ENCODE data around the gene ICOS. TPM values are rescaled to one million over a fixed set of nuclear protein-coding genes. Genes with fewer than 3 reads are reported as not detected.

ICOS gene
- total and polyA plus RNA-seq, 9 of the 15 experiments (the other 6 are each of a cell fraction or from before 2014, with no cell fraction given): not detected

DNA sequence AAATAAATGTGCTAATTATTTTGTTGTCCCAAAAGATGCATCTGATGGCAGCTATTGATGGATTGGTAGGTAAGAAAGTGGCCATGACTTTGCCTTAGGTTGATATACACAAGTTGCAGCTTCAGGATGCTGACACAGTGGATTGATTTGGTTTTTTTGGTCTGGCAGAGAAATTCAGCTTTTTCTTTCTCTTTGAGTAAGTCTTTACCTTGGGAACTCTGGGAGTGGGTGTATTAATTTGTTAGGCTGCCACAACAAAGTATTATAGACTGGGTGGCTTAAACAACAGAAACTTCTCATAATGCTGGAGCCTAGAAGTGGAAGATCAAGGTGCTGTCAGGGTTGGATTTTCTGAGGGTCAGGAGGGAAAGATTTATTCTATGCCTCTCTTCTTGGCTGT, 19.8 kb upstream of the ICOS start:
- no peaks in the 10 kb centered on the region for H4K20me1 ChIP-seq (replicated peaks; ENCODE audit: control insufficient read depth, insufficient read depth, low read length)
- no peaks in the 10 kb centered on the region; a peak in 2 of 5 replicates for H3K27me3 ChIP-seq (ENCODE audit: control insufficient read depth in 2 of 2, insufficient read depth in 2 of 2, low read length in 2 of 2)
- no TSS peak for BruUV-seq (replicated peaks)
- DNase-seq (ENCODE audit: extremely low read depth in 1 of 4, low spot score in 3 of 4): no peak
- TF ChIP-seq, protein P1, sequence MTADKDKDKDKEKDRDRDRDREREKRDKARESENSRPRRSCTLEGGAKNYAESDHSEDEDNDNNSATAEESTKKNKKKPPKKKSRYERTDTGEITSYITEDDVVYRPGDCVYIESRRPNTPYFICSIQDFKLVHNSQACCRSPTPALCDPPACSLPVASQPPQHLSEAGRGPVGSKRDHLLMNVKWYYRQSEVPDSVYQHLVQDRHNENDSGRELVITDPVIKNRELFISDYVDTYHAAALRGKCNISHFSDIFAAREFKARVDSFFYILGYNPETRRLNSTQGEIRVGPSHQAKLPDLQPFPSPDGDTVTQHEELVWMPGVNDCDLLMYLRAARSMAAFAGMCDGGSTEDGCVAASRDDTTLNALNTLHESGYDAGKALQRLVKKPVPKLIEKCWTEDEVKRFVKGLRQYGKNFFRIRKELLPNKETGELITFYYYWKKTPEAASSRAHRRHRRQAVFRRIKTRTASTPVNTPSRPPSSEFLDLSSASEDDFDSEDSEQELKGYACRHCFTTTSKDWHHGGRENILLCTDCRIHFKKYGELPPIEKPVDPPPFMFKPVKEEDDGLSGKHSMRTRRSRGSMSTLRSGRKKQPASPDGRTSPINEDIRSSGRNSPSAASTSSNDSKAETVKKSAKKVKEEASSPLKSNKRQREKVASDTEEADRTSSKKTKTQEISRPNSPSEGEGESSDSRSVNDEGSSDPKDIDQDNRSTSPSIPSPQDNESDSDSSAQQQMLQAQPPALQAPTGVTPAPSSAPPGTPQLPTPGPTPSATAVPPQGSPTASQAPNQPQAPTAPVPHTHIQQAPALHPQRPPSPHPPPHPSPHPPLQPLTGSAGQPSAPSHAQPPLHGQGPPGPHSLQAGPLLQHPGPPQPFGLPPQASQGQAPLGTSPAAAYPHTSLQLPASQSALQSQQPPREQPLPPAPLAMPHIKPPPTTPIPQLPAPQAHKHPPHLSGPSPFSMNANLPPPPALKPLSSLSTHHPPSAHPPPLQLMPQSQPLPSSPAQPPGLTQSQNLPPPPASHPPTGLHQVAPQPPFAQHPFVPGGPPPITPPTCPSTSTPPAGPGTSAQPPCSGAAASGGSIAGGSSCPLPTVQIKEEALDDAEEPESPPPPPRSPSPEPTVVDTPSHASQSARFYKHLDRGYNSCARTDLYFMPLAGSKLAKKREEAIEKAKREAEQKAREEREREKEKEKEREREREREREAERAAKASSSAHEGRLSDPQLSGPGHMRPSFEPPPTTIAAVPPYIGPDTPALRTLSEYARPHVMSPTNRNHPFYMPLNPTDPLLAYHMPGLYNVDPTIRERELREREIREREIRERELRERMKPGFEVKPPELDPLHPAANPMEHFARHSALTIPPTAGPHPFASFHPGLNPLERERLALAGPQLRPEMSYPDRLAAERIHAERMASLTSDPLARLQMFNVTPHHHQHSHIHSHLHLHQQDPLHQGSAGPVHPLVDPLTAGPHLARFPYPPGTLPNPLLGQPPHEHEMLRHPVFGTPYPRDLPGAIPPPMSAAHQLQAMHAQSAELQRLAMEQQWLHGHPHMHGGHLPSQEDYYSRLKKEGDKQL (CRISPR knock-in tag; IDR thresholded peaks at IDR 0.05; ENCODE audit: borderline replicate concordance): no peak
- no peak for TF ChIP-seq TCF7L2 (IDR thresholded peaks at IDR 0.05; ENCODE audit: low read depth, low read length)
- no peak for TF ChIP-seq DPF2 (IDR thresholded peaks at IDR 0.05)
- TF ChIP-seq, protein P2, sequence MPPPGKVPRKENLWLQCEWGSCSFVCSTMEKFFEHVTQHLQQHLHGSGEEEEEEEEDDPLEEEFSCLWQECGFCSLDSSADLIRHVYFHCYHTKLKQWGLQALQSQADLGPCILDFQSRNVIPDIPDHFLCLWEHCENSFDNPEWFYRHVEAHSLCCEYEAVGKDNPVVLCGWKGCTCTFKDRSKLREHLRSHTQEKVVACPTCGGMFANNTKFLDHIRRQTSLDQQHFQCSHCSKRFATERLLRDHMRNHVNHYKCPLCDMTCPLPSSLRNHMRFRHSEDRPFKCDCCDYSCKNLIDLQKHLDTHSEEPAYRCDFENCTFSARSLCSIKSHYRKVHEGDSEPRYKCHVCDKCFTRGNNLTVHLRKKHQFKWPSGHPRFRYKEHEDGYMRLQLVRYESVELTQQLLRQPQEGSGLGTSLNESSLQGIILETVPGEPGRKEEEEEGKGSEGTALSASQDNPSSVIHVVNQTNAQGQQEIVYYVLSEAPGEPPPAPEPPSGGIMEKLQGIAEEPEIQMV (tag; conservative IDR thresholded peaks at IDR 0.05; ENCODE audit: low read depth): no peak
- TF ChIP-seq ZNF174 (CRISPR knock-in tag; IDR thresholded peaks at IDR 0.05): no peak
- no peak for TF ChIP-seq SMARCB1 (IDR thresholded peaks at IDR 0.05; ENCODE audit: insufficient read length, low read depth)
- ChIA-PET CTCF (ENCODE audit: low intra/inter-chr PET ratio) (no interaction called here), POLR2A (no interaction called here)
- H2AFZ ChIP-seq (ENCODE audit: low read depth, low read length): no peak overlapping the region
- ATAC-seq: no peak
- H3K9me3 ChIP-seq (replicated peaks; ENCODE audit: control insufficient read depth, insufficient read depth, low read depth, low read length): no peaks in the 10 kb centered on the region
- H3K9me1 ChIP-seq (ENCODE audit: control insufficient read depth, insufficient read depth, low read length): no peaks in the 10 kb centered on the region
- in situ Hi-C loops (cut with MboI): no loop called here
- H3K4me1 ChIP-seq (replicated peaks in 1 of 2; ENCODE audit: control insufficient read depth in 2 of 2, insufficient read depth in 2 of 2, low read length in 2 of 2): no peaks in the 10 kb centered on the region
- H3K4me2 ChIP-seq (ENCODE audit: insufficient read depth, low read length): no peak overlapping the region
- H3K36me3 ChIP-seq (ENCODE audit: control insufficient read depth, insufficient read depth, low read length): no peaks in the 10 kb centered on the region
- FAIRE-seq: no peak
- intact Hi-C loops (cut with micrococcal nuclease): no loop called here
- H3K9ac ChIP-seq (ENCODE audit: insufficient read depth in 1 of 2, low read depth in 2 of 2, low read length in 2 of 2): no peak overlapping the region
- no peak overlapping the region for H3K27ac ChIP-seq (ENCODE audit: extremely low read depth, low read depth, low read length)
- H3K79me2 ChIP-seq (ENCODE audit: control insufficient read depth, insufficient read depth, low read length): no peaks in the 10 kb centered on the region
- H3K4me3 ChIP-seq: no peak overlapping the region

Measured in K562 (cell line).